WERI-Rb-1 (cell line): ENCODE measurements around the gene RXRB.

ENCODE experiments used
- DNase-seq: peaks from one replicate; pipeline ENCODE4 v3.0.0-alpha.2; 2020
- H3K27ac ChIP-seq: fragments of 250-450 bp; sonication (Bioruptor Pico); 2 replicates; pipeline ENCODE4 v1.5.1; 2020; ENCODE audit warnings: mild to moderate bottlenecking, moderate library complexity
- H3K27me3 ChIP-seq: fragments of 250-450 bp; sonication (Bioruptor Pico); 2 replicates; pipeline ENCODE4 v1.5.1; 2021; ENCODE audit warnings: mild to moderate bottlenecking, low read depth, moderate library complexity; ENCODE audit not compliant: insufficient read depth, severe bottlenecking
- H3K36me3 ChIP-seq: fragments of 250-450 bp; sonication (Bioruptor Pico); 2 replicates; pipeline ENCODE4 v1.5.1; 2020; ENCODE audit warnings: mild to moderate bottlenecking, moderate library complexity
- H3K4me3 ChIP-seq: 2 replicates; pipeline ENCODE4 v1.5.1; 2011; ENCODE audit warnings: low read depth, mild to moderate bottlenecking, control low read depth, low read length
- H3K9me3 ChIP-seq: fragments of 250-450 bp; sonication (Bioruptor Pico); 2 replicates; pipeline ENCODE4 v1.5.1; 2021; ENCODE audit warnings: mild to moderate bottlenecking, moderate library complexity; ENCODE audit not compliant: severe bottlenecking
- TF ChIP-seq, protein P1 (sequence below): IDR thresholded peaks from 2 replicates; pipeline ENCODE4 v1.5.1; 2011; ENCODE audit warnings: low read depth, mild to moderate bottlenecking, control low read depth, inconsistent platforms, low read length

The RXRB gene

DNA sequence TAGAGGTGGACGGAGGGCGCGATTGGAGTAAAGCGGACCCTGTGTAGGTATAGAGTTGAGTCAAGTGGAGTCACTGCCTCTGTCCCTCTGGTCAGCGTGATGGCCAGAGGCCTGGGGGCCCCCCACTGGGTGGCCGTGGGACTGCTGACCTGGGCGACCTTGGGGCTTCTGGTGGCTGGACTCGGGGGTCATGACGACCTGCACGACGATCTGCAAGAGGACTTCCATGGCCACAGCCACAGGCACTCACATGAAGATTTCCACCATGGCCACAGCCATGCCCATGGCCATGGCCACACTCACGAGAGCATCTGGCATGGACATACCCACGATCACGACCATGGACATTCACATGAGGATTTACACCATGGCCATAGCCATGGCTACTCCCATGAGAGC, 681 bp upstream of the RXRB start:
- peak overlapping the region; percentile 99 for H3K27ac ChIP-seq
- H3K4me3 ChIP-seq, result peak overlapping the region; percentile 82
- no peaks in the 10 kb centered on the region for H3K9me3 ChIP-seq
- H3K36me3 ChIP-seq, result peaks cover 58% of the 10 kb centered on the region
- no peak for DNase-seq
- H3K27me3 ChIP-seq, result no peaks in the 10 kb centered on the region
- TF ChIP-seq, protein P1, sequence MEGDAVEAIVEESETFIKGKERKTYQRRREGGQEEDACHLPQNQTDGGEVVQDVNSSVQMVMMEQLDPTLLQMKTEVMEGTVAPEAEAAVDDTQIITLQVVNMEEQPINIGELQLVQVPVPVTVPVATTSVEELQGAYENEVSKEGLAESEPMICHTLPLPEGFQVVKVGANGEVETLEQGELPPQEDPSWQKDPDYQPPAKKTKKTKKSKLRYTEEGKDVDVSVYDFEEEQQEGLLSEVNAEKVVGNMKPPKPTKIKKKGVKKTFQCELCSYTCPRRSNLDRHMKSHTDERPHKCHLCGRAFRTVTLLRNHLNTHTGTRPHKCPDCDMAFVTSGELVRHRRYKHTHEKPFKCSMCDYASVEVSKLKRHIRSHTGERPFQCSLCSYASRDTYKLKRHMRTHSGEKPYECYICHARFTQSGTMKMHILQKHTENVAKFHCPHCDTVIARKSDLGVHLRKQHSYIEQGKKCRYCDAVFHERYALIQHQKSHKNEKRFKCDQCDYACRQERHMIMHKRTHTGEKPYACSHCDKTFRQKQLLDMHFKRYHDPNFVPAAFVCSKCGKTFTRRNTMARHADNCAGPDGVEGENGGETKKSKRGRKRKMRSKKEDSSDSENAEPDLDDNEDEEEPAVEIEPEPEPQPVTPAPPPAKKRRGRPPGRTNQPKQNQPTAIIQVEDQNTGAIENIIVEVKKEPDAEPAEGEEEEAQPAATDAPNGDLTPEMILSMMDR, result no peak

DNA sequence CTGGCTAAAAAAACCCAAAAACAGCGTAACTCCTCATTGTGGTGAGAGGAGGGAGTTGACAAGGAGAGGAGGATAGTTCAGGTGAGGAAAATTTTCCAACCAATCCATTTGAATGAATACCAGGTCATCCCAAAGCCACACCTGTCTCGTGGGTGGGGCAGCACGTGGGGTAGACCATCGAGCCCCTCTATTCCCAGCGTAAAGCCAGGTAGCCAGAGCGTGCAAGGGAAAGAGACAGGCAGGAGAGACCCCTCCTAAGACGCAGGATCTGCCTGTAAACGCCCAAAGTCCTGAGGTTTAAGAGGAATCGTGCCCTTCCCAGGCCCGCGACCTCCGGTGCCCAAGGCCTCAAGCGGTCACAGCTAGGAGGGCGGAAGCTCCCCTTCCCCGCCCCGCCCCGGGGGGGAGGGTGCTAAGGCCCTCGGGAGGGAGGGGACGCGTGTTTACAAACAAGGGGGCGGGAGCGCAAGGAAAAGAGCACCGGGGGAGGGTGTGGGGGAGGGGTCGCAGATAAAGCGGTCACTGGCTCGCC, 712 bp downstream of the RXRB start:
- H3K4me3 ChIP-seq, result peak overlapping the region; percentile 82
- TF ChIP-seq, protein P1, result no peak
- peak overlapping the region; percentile 99 for H3K27ac ChIP-seq
- H3K27me3 ChIP-seq, result no peaks in the 10 kb centered on the region
- peaks cover 72% of the 10 kb centered on the region for H3K36me3 ChIP-seq
- DNase-seq, result peak; percentile 92
- no peaks in the 10 kb centered on the region for H3K9me3 ChIP-seq

DNA sequence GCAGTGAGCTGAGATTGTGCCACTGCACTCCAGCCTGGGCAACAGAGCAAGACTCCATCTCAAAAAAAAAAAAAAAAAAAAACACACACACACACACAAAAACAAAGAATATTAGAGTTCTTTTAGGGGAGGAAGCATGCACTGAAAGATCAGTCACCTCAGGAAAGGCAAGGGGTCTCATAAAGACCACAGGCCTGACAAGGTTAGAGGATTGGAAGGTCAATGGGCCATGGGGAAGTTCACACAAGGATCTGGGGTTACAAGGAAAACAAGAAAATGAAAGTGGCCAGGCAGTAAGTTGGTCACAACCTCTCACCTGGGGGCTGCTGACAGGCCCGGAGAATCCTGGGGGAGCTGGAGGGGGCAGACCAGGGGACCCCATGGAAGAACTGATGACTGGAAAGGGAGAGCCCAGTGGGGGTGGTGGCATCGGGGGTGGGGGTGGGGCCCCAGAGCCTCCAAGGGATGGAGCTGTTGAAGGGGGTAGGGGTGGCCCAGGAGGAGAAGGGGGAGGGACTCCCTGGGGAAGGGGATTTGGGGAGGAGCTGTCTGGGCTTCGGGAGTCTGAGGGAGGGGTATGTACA, 1.5 kb downstream of the RXRB start:
- H3K9me3 ChIP-seq, result no peaks in the 10 kb centered on the region
- H3K27ac ChIP-seq, result no peak overlapping the region
- TF ChIP-seq, protein P1, result no peak
- peaks cover 78% of the 10 kb centered on the region for H3K36me3 ChIP-seq
- DNase-seq, result no peak
- H3K27me3 ChIP-seq, result no peaks in the 10 kb centered on the region
- peak overlapping the region; percentile 82 for H3K4me3 ChIP-seq

DNA sequence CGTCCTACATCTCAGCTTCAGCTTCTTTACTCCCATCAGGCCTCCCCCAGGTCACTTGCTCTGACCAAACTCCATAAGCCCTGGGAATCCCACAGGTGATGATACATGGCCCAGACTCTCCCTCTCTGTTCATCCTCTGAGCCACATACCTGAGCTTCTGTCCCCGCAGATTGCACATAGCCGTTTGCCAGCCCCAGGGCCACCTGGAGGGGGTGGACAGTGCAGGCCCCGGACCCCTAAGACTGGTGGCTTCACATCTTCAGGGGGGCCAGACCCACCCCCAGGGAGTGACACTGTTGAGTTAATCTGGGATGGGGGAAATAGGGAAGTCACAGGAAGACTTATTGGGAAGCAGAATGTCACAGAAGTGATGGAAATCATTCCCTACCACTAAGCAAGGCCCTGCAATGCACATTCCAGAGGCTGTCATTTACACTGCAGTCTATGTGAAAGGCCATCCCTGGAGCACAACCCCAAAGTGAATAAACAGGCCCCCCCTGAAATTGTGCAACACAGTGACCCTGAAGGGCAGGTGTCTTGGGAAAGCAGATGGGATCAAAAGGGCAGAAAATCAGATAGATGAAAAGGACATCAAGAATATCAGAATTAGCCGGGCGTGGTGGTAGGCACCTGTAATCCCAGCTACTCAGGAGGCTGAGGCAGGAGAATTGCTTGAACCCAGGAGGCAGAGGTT, 2.2 kb downstream of the RXRB start:
- DNase-seq, result no peak
- H3K27ac ChIP-seq, result no peak overlapping the region
- TF ChIP-seq, protein P1, result no peak
- no peaks in the 10 kb centered on the region for H3K9me3 ChIP-seq
- no peak overlapping the region for H3K4me3 ChIP-seq
- no peaks in the 10 kb centered on the region for H3K27me3 ChIP-seq
- peaks cover 72% of the 10 kb centered on the region for H3K36me3 ChIP-seq

DNA sequence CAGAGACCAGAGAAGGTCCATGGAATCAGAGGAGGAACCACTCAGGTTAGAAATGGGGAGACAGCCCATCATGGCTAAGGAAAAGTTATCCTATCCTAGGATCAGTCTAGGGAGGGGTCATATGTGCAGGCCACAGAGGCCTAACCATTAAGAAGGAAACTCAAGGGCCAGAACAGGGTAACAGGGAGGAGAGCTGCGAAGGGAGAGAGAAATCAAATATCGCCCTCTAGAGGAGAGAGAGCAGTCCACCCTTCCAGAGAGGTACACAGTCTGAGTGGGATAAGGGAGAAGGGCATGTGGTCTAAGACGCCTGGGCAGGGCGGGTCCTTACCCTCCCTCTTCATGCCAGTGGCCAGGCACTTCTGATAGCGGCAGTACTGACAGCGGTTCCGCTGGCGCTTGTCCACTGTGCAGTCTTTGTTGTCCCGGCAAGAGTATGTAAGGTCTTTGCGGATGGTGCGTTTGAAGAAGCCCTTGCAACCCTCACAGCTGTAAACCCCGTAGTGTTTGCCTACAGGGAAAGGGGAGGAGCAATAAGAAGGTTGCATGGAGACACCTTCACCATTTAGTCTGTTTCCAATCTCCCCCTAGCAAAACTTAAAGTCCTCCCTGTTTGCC, 2.9 kb downstream of the RXRB start:
- H3K27me3 ChIP-seq, result no peaks in the 10 kb centered on the region
- 0 out of 2 replicates have a peak overlapping the region, but pooled peaks have one; percentile 4 for H3K27ac ChIP-seq
- peaks cover 64% of the 10 kb centered on the region for H3K36me3 ChIP-seq
- TF ChIP-seq, protein P1, result peak; percentile 97
- DNase-seq, result peak; percentile 81
- no peaks in the 10 kb centered on the region for H3K9me3 ChIP-seq
- H3K4me3 ChIP-seq, result no peak overlapping the region
